CMK (cell line): ENCODE measurements around the gene TMEM43.

Experiments
- DNase-seq: peaks from one replicate; pipeline ENCODE4 v3.0.0-alpha.2; 2010; ENCODE audit warnings: low read depth

Gene TMEM43

GRCh38 chr3:14138109-14138877, 13.4 kb downstream of the TMEM43 start:
- no peak for DNase-seq

DNA sequence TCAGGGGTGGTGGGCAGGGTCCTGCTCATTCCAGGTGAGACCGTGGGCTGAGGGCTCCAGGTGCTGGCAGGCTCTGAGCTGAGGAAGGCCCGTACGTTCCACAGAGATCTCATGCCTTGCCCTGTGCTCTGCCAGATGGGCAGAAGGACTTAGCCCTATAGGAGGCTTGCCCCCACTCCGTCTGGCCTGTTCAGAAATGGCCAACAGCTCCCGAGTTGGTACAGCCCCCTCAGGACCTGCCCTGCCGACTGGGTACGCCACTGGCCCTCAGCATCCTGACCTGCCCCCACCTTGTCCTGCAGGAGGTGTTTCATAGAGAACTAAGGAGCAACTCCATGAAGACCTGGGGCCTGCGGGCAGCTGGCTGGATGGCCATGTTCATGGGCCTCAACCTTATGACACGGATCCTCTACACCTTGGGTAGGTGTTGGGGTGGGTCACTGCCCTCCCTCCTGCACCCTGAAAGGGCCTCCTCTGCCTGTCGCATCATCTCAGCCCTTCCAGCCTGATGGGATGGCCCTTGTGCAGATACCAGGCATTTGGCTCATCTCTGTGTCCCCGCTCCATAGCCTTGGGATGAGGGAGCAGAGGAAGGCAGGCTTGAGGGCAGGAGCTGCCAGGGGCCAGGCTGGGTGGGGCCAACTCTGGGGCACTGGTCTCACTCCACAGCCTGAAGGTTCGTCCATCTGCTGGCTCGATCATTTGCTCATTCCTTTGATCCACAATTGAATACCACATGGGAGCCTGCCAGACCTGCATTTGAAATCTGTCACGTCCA, 14.2 kb downstream of the TMEM43 start:
- no peak for DNase-seq

DNA sequence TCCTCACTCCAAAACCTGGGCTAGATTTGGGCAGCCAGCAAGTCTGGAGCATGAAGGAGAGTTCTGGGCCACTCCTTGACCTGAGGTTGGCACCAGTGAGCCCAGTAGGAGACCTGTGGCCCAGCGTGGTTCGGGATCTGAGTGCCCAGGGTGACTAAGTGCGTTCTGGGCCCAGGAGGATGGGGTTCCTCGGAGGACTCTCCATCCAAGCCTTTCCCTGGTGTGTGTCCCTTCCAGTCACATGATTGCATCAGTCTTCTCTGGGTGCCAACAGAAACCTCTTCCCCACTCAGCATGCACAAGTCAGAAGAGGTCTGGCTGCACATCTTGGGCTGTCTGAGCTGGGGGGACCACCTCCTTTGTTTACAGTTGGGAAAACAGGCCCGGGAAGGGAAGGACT, 14.9 kb downstream of the TMEM43 start:
- DNase-seq = no peak

DNA sequence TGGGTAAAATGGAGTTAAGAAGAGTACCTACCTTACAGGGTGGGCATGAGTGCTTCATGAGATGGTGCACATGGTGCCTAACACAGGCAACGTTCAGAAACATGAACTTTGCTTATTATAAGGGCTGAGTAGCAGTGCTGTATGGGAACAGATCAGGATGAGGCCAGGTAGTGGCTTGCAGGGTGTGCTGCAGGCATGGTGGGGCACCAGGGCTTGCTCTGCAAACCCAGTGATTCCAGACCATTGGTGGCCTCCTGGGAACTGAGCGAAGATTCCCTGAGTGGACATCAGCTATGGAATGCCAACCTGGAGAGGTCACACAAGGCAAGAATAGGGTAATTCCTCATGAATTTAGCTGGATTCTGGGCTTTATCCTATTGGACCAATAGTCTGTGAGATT, 15.8 kb downstream of the TMEM43 start:
- no peak for DNase-seq

GRCh38 chr3:14141144-14141543, 16.3 kb downstream of the TMEM43 start:
- no peak for DNase-seq

DNA sequence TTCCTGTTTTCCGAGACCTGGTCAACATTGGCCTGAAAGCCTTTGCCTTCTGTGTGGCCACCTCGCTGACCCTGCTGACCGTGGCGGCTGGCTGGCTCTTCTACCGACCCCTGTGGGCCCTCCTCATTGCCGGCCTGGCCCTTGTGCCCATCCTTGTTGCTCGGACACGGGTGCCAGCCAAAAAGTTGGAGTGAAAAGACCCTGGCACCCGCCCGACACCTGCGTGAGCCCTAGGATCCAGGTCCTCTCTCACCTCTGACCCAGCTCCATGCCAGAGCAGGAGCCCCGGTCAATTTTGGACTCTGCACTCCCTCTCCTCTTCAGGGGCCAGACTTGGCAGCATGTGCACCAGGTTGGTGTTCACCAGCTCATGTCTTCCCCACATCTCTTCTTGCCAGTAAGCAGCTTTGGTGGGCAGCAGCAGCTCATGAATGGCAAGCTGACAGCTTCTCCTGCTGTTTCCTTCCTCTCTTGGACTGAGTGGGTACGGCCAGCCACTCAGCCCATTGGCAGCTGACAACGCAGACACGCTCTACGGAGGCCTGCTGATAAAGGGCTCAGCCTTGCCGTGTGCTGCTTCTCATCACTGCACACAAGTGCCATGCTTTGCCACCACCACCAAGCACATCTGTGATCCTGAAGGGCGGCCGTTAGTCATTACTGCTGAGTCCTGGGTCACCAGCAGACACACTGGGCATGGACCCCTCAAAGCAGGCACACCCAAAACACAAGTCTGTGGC, 16.9 kb downstream of the TMEM43 start:
- DNase-seq = no peak

DNA sequence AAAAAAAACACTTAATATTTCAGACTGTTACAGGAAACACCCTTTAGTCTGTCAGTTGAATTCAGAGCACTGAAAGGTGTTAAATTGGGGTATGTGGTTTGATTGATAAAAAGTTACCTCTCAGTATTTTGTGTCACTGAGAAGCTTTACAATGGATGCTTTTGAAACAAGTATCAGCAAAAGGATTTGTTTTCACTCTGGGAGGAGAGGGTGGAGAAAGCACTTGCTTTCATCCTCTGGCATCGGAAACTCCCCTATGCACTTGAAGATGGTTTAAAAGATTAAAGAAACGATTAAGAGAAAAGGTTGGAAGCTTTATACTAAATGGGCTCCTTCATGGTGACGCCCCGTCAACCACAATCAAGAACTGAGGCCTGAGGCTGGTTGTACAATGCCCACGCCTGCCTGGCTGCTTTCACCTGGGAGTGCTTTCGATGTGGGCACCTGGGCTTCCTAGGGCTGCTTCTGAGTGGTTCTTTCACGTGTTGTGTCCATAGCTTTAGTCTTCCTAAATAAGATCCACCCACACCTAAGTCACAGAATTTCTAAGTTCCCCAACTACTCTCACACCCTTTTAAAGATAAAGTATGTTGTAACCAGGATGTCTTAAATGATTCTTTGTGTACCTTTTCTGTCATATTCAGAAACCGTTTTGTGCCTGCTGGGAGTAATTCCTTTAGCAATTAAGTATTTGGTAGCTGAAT, 17.9 kb downstream of the TMEM43 start:
- no peak for DNase-seq

GRCh38 chr3:14143271-14144225, 18.7 kb downstream of the TMEM43 start:
- no peak for DNase-seq

DNA sequence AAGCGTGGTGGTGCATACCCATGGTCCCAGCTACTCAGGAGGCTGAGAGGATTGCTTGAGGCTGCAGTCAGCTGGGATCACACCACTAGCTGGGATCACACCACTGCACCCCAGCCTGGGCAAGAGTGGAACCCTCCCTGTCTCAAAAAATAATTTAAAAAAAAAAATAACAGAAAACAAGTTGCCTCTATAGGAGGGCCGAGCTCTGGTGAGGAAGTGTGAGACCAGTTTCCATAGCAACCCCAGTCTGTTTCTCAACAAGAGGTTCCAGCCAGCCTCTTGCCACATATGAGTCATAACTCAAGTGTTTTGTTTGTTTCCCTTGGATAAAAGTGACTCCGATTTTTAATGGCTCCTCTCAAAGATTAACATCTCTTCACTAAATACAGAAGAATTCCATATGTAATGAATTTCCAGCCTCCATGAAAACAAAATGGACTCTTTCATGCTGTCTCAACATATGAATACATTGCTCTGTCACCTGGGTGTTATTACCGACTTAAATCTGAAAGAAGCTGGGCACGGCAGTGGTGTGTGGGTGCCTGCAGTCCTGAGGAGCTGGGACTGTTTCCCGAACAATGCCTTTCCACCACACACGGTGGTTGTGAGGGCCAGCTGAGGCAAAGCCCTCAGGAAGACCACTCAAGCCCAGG, 19.7 kb downstream of the TMEM43 start:
- DNase-seq = peak; percentile 50

DNA sequence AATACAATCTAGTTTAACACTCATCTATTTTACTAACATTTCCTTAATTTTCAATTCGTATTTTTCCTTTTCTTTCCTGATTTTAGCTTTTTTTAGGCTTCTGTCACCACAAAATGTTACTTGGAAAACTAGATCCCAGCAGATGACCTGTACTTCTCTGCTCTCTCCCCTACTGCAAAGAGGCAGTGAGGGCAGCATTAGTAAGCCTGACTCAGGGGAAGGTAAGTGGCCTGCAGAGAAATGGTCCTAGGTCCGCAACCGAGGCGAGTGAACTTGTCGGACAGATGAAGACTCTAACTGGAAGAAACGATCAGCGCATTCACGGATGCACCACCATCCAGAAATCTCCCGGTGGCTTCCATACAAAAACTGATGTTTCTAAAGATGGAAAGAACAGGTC, 20.4 kb downstream of the TMEM43 start:
- DNase-seq = no peak

DNA sequence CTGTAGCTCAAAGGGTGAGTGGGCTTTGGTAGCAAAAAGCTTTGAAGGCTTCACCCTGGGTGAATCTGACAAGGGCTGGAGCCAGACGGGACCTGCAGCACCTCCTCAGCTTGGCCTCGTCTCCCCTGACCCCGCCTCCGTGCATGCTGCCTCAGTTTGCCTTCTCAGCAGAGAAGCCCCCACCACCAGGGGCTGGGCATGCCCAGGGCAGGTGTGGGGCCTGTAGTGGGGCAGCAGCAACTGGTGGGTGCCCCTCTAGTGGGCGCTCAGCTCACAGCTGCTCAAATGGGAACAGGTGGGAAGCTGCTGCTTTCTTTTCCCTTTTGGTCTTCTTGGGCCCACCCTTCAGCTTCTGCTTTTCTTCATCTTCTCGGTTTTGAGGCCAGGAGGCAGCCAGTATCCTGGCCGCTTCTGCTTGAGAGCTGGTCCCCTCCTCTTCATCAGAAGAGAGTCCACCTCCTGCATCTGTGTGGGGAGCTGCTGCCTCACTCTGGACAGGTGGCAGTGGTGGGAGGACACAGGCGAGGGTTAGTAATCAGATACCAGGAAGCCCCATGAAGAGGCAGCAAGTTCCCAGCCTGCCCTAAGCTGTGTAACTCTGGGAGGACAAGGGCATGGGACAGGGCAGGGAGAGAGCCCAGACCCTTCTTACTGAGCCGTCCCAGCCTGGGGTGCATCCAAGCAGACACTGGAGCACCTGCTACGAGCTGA, 21.0 kb downstream of the TMEM43 start:
- DNase-seq = no peak

- no peak for DNase-seq
These were observed 21.7 kb downstream of the TMEM43 start for GRCh38 chr3:14146381-14147065.

DNA sequence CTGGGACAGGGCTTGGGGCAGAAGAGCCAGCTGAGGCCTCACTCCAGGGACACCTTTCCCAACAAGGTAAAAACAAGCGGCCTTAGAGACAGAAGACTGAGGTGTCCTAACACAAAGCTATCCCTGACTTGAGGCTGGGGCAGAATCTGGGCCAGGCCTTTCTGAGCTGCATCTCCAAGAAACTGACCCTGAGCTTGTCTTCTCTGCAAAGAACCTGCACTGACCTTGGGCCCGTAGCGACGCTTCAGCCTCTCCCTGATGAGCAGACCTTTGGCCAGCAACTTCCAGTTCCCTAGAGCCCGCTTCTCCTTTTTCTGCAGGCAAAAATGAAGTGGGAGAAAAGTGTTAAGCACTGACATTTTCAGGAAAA, 22.2 kb downstream of the TMEM43 start:
- no peak for DNase-seq

- no peak for DNase-seq
These were observed 22.8 kb downstream of the TMEM43 start for GRCh38 chr3:14147617-14148016.

DNA sequence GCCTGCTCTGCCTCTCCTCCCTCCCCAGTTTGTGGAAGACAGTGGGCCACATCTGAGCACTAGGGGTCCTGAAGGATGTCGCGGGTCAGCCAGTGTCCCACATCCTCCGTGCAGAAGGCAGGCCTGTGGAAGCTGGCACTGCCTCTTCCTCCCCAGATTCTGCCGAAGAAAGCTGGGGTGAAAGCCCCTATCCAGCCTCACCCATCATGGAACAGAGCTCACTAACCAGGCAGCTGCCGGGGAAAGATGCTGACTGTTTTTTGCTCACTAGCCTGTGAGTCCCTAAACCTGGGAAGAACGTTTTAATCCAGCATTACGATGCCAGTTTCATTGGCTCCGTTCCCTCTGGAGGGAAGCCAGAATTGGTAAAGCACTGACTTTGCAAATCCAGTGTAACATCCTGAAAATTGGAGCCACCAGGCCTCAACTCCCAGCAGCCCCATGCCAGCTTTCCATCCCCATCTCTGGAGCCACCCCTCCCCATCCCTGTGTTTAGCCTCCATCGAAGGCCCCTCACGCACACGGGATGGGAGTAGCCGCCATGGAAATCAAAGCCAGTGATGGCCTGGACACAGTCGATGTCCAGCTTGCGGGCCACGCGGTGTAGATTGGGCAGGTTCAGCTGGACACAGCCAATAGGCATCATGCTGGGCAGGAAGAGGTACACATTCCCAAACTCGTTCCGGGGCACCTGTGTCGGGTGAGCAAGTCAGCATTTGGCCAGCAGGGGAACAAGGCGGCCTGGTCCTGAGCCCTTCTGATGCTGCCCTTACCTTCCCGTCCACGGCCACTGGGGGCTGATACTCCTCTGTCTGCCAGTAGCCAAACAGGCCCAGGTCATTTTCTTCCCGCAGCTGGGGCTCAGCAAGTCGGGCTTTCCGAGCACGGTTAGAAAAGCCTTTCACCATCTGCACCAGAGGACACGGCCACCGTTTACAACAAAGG, 23.5 kb downstream of the TMEM43 start:
- no peak for DNase-seq

GRCh38 chr3:14150078-14150477, 25.2 kb downstream of the TMEM43 start:
- no peak for DNase-seq

DNA sequence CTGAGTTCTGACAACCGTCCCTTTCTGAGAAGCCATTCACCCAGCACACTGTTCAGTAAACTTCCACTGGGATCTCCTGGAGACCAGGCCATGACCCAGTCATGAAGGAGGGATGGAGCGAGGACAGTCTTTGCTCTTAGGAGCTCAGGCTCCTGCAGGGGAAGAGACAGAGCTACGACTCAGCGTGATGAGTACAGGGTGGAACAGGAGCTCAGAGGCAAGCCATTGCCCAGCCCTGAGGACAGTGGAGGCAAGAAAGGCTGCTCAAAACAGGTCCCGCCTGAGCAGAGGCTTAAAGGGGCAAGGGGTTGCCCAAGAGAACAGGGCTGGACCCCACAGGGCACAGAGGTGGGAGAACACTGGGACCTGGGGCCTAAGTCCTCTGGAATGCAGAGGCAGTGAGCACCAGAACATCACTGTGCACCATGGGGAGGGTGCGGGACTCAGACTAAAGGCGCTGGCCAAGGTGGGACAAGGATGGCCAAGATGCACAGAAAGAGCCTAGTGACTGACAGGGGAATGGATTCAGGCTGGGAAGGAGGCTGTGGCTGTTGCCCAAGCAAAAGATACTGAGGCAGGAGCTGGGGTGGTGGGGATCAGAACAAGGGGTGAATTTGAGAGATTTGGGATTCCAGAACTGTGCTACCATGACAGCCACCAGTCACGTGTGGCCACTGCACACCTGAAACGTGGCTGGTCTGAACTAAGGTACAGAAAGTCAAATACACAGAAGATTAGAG, 25.8 kb downstream of the TMEM43 start:
- DNase-seq = no peak
